HG02885 (cell line): ENCODE data around the gene SMYD2.
A peak's percentile ranks its signal among the peaks of the same experiment; 100 is the strongest.
"Not testable (repeated sequence)": the region's sequence is repeated elsewhere in the genome, so short reads cannot be mapped to it uniquely, and the experiment has no call there.

ENCODE experiments used
- ATAC-seq: cut with Tn5 transposase; IDR thresholded peaks from one replicate; pipeline ENCODE4 v1.9.1; 2021; ENCODE audit warnings: mild to moderate bottlenecking; ENCODE audit not compliant: unreplicated experiment, poor library complexity

SMYD2 gene

DNA sequence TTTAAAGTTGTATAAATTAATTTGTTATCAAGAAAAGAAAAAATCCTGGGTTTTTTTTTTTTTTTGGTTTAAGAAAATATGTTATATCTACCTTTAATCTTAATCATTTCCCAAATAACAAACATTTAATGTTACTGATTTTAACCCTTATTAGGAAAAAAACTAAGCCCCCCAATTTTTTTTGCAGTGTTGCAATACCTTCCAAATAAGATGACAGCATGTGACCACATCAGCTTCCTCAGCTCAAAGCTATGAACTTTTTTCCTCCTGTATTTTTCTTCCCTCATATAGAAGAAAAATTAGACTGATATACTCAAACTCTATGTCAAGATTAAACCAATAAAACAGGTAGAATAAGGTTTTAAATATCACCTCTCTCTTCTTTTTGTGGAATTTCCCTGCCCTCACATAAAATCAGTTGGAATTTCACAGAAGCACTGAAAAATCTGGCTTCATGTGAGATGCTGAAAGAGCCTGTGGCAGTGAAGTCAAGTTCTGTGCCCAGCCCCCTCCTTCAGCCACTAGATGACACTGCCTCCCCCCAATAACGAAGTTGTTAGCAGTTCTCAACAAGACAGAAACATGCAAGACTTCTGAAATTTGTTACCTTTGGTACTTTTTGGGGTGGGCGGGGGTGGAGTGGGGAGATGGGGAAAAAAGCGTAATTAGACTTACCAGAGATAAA lies 9.6 kb upstream of the SMYD2 start:
- ATAC-seq: no peak

DNA sequence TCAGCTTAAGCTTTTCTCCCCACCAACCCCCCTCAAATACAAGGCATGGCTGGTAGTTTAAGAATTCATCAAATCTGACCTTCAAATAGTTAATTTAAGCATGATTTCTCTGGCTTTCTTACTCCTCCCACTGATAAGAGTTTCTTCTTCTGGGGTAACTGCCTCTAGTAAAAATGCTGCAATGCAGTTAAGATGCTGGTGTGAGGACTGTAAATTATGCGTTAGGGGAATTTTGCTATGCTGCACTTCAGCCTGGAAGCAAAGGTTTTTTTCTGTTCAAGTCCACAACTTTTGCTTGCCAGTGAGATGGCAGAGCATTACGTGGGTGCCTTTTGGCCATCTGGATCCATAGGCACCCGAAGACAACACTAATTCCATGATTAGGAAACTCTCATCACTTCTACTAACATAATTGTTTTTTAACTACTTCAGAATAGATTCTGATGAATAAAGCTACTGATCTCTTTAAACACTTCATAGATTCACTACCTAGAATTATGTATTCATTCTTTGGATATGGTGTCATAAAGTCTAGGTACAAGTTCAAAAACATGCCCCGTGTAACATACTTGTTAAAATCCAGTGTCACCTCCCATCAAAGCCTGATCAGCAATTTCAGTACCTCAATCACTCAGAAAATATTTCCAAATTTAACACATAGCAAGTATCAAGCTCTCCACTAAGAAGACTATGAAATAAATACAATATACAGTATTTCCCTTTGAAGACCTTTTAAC lies 8.8 kb upstream of the SMYD2 start:
- no peak for ATAC-seq

DNA sequence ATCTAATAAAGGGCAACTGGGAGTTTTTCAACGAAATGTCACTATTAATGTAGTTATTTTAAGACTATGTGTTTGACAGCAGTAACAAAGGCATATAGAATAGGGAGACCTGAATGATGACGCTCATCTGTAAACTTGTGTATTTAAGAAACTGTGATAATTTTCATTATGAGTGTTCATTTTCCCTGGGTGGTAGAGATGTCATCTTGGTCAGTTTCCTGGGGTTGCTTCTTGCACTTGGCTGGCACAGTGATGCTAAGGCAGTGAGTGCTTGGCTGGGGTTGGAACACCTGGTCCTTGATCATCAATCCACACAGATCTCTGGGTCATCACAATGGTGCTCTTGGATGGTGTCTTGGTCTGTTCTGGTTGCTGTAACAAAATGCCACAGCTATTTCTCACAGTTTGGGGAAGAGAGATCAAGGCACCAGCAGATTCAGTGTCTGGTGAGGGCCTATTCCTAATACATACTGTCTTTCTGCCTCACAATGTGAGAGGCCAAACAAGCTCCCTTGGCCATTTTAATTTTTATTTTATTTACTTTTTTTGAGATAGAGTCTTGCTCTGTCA lies 7.9 kb upstream of the SMYD2 start:
- no peak for ATAC-seq

DNA sequence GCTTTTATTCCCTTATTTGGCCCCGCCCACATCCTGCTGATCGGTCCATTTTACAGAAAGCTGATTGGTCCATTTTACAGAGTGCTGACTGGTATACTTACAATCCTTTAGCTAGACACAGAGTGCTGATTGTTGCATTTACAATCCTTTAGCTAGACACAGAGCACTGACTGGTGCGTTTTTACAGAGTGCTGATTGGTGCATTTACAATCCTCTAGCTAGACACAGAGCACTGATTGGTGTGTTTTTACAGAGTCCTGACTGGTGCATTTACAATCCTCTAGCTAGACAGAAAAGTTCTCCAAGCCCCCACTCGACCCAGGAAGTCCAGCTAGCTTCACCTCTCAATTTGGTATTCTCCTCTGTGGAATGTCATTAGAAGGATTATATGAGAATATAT lies 5.3 kb upstream of the SMYD2 start:
- not testable (repeated sequence) for ATAC-seq

DNA sequence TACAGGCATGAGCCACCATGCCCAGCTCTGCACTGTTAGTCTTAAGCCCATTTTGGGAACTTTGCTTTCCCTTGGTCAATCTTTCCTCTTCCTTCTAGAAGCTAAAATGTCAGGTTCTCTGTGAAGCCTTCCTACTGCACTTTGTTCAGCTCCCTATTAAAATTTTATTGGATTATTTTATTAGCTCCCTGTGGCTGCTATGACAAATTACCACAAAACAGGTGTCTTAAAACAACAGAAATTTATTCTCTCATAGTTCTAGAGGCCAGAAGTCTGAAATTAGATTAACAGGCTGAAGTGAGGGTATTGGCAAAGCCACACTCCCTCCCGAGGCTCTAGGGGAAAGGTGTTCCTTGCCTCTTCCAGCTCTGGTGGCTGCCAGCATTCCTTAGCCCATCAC lies 4.2 kb upstream of the SMYD2 start:
- no peak for ATAC-seq

DNA sequence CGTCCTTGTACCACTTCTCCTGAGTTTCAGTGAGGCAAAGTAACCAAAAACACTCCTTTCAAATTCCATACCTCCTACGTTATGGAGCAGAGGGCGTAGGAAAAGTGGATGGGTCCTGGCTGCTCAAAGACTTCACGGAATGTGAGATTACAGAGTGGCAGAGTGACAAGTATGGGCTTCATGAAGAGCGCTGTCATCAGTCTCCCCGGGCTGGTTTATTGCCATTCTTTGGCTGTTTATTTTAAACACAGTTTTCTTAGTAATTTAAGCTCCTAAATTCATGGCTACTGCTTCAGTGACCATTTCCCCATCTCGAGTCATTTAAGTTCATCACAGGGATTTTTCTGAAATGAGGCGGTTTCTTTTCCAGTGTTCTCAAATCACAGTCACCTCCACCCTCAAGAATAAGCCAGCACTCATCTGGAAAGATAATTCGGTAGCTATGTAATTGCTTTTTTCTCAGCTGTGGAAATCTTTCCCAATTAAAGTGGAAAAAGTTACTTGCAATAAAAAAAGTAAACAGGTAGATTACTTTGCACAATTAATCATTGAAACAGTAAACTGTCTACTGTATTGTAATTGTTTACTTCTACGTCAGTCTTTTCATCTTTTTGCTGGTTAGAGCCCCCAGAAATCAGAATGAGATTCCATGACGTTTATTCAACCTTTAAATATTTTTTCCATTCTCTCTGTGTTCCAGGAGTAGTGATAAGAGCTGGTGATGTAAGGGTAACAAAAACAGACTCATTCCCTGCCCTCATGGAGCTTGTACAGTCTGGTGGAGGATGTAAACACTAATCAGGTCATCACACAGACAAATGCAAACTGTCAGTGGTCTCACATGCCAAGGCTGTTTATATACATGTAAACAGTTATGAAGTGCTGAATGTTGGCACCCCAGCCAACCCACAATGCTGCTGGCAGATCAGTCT lies 3.0 kb upstream of the SMYD2 start:
- no peak for ATAC-seq

DNA sequence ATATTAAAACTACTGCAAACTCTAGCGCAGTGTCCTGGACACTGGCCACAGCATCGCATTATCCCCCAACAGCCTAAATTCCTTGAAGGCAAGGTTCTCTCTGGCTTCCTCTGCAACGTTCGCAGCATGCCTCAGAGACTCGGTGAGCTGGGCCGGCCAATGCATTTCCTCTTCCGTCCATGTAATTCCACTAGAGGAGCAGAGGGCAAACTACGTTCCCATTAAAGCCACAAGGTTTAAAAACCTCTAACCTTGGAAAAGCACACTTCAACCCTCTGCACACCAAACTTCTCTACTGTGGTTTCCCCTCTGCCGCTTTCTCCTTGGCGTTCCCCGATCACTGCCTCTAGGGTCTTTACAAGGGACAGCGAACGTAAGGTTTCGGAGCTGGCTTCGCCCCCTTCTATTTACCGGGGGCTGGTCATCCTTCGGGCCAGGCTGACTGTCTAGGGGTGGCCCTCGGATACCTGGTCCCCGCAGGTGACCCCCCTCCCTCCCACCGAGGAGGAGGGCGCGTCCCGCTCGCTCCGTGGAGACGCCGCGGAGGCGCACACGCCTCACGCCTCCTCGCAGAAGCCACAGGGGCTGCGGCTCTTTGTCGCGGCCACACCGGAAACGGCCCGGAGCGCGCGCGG lies 456 bp upstream of the SMYD2 start:
- peak; percentile 15 for ATAC-seq

DNA sequence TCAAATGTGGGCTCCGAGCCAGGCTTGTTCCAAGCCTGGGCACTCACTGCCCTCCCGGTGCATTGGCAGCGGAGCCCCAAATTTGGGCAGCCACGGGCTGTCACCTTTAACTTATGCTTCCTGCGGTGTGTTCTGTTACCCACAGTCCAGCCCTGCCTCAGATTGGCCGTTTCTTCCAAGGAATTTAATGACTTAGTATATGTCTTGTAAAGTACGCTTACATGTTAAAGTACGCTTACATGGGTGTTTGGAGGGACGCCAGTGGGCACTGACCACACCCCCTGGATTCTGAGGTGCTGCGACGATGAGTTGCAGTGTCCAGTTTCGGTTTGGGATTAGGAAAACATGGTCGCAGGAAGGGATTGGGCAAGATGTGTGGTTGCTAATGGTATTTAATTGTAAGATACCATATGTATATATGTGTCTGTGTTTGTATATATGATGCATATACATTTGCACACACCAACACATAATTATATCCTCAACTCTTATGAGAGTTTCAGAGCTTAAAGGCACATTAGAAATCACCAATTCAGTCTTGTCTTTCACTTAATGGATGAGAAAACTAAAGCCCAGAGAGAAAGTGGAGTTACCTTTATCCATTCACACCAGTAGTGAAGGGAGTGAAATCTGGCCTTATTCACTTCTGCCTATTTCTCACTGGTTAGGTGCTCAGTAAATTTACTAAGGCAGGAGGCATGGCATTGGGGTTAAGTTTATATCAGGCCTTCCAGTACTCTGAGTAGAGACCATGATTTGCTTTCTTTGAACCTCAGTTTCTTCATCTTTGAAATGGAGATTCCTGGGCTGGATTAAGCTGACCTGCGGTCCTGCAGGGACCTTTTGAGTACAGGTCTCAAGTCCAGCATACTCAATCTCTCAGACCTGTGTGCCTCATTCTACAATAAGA lies 1.0 kb downstream of the SMYD2 start:
- no peak for ATAC-seq

DNA sequence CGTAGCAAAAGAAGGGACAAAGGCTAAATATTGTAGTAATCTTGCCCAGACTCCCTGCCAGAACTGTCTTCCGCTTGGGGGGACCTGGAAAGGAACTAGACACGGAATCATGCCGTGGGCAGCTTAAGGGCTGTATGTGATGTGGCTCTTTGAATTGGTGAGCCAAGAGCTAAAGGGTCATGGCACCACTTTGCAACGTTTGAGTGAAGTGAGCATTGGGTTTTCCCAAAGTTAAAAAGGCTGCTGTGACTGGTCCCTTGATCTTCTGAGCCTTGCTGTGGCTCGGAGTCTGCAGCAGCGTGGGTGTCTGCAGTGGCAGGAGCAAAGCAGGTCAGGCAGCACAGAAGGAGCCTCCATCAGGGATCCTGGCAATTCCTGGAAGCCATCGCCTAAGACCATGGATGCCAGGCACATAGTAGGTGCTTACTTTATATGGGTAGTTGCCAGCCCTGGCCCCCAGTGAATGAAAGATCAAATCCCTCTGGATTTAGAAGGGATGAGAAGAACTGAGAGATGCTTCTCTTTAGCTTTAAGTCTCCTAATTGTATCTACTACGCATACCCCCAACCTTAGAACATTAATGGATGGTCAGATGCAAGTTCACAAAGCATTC lies 1.8 kb downstream of the SMYD2 start:
- ATAC-seq: no peak

DNA sequence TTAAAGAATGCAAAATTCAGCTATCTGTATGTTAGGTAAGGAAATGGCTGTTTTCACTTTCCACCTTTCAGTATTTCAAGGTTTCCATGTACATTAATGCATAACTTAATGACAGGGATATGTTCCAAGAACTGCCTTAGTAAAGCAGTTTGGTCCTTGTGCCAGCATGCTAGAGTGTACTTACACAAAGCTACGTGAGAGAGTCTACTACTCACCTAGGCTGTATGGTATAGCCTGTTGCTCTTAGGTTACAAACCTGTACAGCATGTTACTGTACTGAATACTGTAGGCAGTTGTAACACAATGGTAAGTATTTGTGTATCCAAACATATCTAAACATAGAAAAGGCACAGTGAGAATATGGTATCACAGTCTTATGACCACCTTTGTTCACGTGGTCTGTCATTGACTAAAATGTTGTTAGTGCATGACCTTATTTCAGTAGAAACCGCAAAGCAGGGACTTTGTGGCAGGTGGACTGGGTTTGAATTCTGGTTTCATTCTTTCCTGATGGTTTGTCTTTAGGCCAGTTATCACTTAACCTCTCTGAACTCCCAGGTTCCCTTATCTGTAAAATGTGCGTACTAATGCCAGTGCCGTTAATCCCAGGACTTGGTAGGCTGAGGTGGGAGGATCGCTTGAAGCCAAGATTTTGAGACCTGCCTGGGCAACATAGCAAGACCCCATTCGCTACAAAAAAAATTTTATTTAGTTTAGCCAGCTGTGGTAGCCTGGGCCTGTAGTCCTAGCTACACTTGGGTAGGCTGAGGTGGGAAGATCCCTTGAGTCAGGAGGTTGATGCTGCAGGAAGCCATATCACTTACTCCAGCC lies 4.9 kb downstream of the SMYD2 start:
- ATAC-seq: no peak

DNA sequence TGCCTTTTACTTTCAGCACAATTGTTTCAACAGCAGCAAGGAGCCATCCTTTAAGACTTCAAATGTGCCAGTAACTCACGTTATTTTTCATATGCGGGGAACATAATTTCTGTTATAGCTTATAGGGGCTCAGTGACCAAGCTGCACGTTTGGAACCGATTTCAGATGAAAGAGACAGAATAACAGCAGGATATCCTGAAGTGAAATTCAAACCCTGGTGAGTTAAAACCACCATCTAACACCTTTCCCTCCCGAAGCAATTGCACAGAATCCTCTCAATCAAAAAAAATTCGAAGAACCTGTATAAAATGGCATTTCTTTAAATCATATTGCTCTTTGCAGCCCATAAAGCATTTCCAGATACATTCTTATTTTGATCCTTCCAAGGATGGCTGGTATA lies 6.9 kb downstream of the SMYD2 start:
- ATAC-seq: no peak

DNA sequence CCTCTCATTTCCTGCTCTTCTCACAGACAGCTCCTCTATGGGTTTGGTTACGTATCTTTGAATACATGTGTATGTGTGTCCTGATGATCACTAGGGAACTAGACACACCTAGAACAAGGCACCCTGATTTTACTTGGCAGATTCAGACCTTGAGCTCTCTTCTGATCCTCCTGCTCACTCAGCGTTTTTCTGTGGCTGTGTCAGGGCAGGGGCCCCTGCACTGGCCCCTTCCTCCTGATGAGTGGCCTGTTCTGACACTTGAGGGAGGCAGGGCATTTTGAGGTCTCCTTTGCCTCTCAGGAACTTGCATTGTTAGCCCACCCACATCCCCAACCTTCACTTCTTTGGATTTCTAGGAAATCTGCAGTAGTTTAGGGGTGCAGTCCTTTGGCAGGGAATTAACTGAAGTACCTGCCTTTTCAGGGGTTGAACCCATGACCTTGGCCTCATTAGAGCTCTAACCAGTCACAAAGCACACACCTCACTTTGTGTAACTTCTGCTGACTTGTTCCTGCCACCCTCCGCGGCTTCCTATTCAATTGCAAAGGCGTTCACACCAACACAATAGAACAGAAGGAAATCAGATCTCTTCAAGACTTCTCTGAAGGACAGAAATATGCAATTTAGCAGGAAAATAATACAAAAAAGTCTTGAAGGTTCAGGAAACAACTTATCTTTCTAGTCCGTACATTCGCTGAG lies 8.8 kb downstream of the SMYD2 start:
- no peak for ATAC-seq

DNA sequence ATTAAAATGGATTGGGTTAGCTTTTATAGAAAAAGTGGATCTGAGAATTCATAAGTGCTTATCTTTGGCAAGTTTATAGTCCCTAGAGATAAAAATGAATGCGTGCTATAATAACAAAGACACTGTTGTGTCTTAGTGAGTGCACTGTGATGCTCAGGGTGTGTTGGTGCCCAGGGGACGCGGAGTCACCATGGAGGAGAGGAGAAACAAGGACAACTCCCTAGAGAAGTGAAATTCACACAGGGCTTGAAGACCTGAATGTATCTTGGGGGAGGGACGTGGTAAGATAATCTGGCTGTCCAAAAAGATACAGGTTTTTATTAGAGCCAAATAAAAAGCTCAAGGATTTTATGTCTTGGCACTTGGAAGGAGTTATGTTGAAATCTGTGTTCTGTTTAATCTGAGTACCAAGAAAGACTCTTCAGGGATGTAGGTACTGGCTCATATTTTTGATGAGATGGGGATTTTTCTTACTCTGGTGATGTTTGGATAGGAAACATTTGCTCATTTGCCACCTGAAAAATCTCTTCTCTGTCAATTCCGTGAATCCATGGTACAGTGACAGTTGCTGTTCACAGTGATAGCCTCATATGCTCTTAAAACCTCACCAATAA lies 9.6 kb downstream of the SMYD2 start:
- ATAC-seq: no peak

DNA sequence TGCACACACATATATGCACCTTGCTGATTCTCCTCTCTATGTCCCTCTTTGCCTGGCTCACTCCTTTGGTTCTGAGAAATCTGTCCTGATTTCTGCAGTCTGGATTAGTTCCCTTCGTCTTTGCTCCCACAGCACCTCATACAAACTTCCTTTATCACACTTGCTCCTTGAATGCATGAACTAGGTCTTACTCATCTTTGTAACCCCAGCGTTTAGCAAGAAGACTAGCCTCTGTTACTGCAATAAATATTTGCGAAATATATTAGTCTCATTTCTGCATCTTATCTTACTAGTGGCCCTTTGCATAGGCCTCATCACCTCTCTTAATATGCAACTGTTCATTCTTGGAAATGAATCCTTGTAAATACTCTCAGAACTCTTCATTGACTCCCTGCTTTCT lies 11.4 kb downstream of the SMYD2 start:
- no peak for ATAC-seq

DNA sequence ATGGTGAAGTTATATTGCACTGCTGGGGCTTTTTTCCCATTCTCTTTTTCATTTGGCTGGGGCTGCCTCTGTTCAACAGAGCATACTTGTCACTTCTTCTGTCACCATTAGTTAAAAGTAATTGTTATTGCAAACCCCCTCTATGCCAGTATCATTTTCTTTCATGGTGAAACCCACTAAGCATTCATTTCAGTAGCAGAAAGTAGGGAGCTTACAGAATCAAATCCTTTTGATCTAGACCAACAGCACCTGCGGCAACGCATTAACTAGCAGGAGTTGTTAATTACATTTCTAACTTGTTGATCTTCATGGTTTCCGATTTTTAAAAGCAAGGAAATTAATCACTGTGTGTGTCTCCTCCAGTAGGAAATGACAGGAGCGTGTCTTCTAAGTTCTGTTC lies 15.0 kb downstream of the SMYD2 start:
- ATAC-seq: no peak

DNA sequence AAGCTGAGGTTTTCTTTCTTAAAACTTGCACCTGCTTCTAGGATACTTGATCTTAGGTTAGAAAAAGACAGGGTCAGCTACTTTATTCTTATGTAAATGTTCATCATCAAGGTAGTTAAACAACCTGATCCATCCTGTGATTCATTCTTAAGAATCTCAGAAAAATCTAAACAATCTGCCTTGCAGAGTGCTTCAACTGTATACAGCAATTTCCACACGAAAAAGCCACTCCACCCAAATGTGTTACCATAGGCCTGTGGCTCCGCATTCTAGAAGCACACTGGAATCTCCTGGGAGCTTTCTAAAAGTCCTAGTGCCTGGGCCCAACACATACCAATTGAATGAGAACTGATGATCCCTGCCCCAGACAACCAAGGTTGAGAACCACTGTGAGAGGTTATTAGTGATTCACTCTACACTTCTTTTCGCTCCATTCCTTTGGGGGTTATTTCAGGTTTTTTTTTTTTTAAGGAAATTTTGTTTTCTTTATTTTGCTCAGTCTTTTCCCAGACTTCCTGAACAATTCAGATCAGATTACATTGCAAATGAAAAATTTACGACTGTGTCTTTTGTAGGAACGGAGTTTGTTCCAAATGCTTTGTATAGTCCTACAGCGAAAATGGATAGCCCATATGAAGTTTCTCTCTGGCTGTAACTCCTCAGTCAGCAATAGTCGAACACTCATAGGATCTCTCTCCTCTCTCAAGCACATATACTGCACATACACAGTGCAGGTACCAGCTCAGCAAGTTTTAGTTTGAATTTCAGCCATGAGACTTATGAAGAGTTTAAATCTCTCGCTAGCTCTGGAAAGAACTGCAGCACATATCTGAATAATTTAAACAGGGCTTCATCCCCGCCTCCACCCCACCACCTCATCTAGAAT lies 16.1 kb downstream of the SMYD2 start:
- ATAC-seq: no peak
